ACC112 (cell line): ENCODE results near the gene CREB3L4.
"Not testable (repeated sequence)": the region's sequence is repeated elsewhere in the genome, so short reads cannot be mapped to it uniquely, and the experiment has no call there.

Experiments used
- H2AFZ ChIP-seq: fragments of 200-600 bp; sonication (generic); one replicate; pipeline ENCODE4 v1.6.0; 2017; ENCODE audit warnings: antibody characterized with exemption, low read length; ENCODE audit not compliant: unreplicated experiment
- H3K27ac ChIP-seq: fragments of 200-600 bp; sonication (generic); 2 replicates; pipeline ENCODE4 v1.5.1; 2014; ENCODE audit warnings: low read depth, mild to moderate bottlenecking, antibody characterized with exemption, low read length, moderate library complexity
- H3K27me3 ChIP-seq: fragments of 200-600 bp; sonication (generic); 2 replicates; pipeline ENCODE4 v1.6.1; 2014; ENCODE audit warnings: mild to moderate bottlenecking, antibody characterized with exemption, low read length, moderate library complexity, mixed read lengths; ENCODE audit not compliant: insufficient read depth
- H3K36me3 ChIP-seq: fragments of 200-600 bp; sonication (generic); 2 replicates; pipeline ENCODE4 v1.6.1; 2016; ENCODE audit warnings: mild to moderate bottlenecking, antibody characterized with exemption, low read length, moderate library complexity, mixed read lengths; ENCODE audit not compliant: insufficient read depth
- H3K4me1 ChIP-seq: fragments of 200-600 bp; sonication (generic); one replicate; pipeline ENCODE4 v1.6.1; 2016; ENCODE audit warnings: low read length, mixed read lengths; ENCODE audit not compliant: insufficient read depth, unreplicated experiment, control insufficient read depth
- H3K4me3 ChIP-seq: fragments of 200-600 bp; sonication (generic); 2 replicates; pipeline ENCODE4 v1.5.1; 2014; ENCODE audit warnings: mild to moderate bottlenecking, low read depth, low read length
- H3K79me2 ChIP-seq: fragments of 200-600 bp; sonication (generic); one replicate; pipeline ENCODE4 v1.6.0; 2016; ENCODE audit warnings: low read length; ENCODE audit not compliant: control insufficient read depth, unreplicated experiment, insufficient read depth

Gene CREB3L4

GRCh38 chr1:153987621-153988020, 19.9 kb downstream of the CREB3L4 start:
- Histone ChIP-seq H3K4me1 (peaks cover 21% of the 10 kb centered on the region), H3K27me3 (no peaks in the 10 kb centered on the region), H3K27ac (peak overlapping the region; percentile 85; the same call in 1 of the 2 replicates), H3K36me3 (peaks cover 25% of the 10 kb centered on the region), H3K79me2 (peaks cover 51% of the 10 kb centered on the region), H2AFZ (no peak overlapping the region), H3K4me3 (no peak overlapping the region)

- Histone ChIP-seq H3K79me2 (peaks cover 26% of the 10 kb centered on the region), H3K4me1 (peaks cover 20% of the 10 kb centered on the region), H3K4me3 (peak within 1 kb of the TSS; percentile 98), H2AFZ (peak within 1 kb of the TSS; percentile 58), H3K36me3 (peaks cover 27% of the 10 kb centered on the region), H3K27me3 (no peaks in the 10 kb centered on the region), H3K27ac (peak within 1 kb of the TSS; percentile 79)
These were observed 22.9 kb downstream of the CREB3L4 start, which contains the start of gene RPS27 for GRCh38 chr1:153990468-153991150. RPS27 (plus strand) TSS chr1:153990762; CDS start chr1:153990797, 35 bp downstream.

GRCh38 chr1:153991151-153991630, 23.5 kb downstream of the CREB3L4 start:
- Histone ChIP-seq H3K27me3 (no peaks in the 10 kb centered on the region), H2AFZ (peak overlapping the region; percentile 2), H3K36me3 (peaks cover 29% of the 10 kb centered on the region), H3K27ac (peak overlapping the region; percentile 79), H3K4me3 (peak overlapping the region; percentile 98), H3K79me2 (peaks cover 22% of the 10 kb centered on the region), H3K4me1 (peaks cover 20% of the 10 kb centered on the region)

GRCh38 chr1:153991806-153992205, 24.1 kb downstream of the CREB3L4 start:
- H3K79me2 ChIP-seq, result peaks cover 22% of the 10 kb centered on the region
- peaks cover 29% of the 10 kb centered on the region for H3K36me3 ChIP-seq
- H3K4me3 ChIP-seq, result peak overlapping the region; percentile 98
- no peaks in the 10 kb centered on the region for H3K27me3 ChIP-seq
- peak overlapping the region; percentile 79 for H3K27ac ChIP-seq
- peaks cover 17% of the 10 kb centered on the region for H3K4me1 ChIP-seq
- no peak overlapping the region for H2AFZ ChIP-seq

GRCh38 chr1:153995202-153995601, 27.5 kb downstream of the CREB3L4 start:
- Histone ChIP-seq H3K4me1 (peaks cover 14% of the 10 kb centered on the region), H2AFZ (no peak overlapping the region), H3K27me3 (no peaks in the 10 kb centered on the region), H3K79me2 (peaks cover 22% of the 10 kb centered on the region), H3K36me3 (peaks cover 29% of the 10 kb centered on the region), H3K4me3 (no peak overlapping the region), H3K27ac (no peak overlapping the region)

- no peak overlapping the region for H3K27ac ChIP-seq
- no peak overlapping the region for H2AFZ ChIP-seq
- H3K27me3 ChIP-seq, result no peaks in the 10 kb centered on the region
- H3K4me1 ChIP-seq, result peaks cover 12% of the 10 kb centered on the region
- H3K36me3 ChIP-seq, result peaks cover 29% of the 10 kb centered on the region
- H3K4me3 ChIP-seq, result no peak overlapping the region
- peaks cover 21% of the 10 kb centered on the region for H3K79me2 ChIP-seq
These were observed 27.9 kb downstream of the CREB3L4 start for GRCh38 chr1:153995640-153996039.

- peaks cover 20% of the 10 kb centered on the region for H3K36me3 ChIP-seq
- H3K27ac ChIP-seq, H3K79me2 ChIP-seq, H3K27me3 ChIP-seq, H3K4me1 ChIP-seq, H2AFZ ChIP-seq, H3K4me3 ChIP-seq: not testable (repeated sequence)
These were observed 29.2 kb downstream of the CREB3L4 start for GRCh38 chr1:153996882-153997281.

GRCh38 chr1:154000420-154000819, 32.7 kb downstream of the CREB3L4 start:
- Histone ChIP-seq H3K4me1 (no peaks in the 10 kb centered on the region), H3K36me3 (0 out of 2 replicates have a peak, but pooled peaks cover 4% of the 10 kb centered on the region), H3K4me3 (no peak overlapping the region), H3K27ac (no peak overlapping the region), H3K27me3 (no peaks in the 10 kb centered on the region), H3K79me2 (no peaks in the 10 kb centered on the region), H2AFZ (no peak overlapping the region)

- no peaks in the 10 kb centered on the region for H3K27me3 ChIP-seq
- H2AFZ ChIP-seq, result no peak overlapping the region
- H3K79me2 ChIP-seq, result no peaks in the 10 kb centered on the region
- no peak overlapping the region for H3K4me3 ChIP-seq
- H3K27ac ChIP-seq, result peak overlapping the region; percentile 60
- H3K36me3 ChIP-seq, result no peaks in the 10 kb centered on the region
- H3K4me1 ChIP-seq, result no peaks in the 10 kb centered on the region
These were observed 38.4 kb downstream of the CREB3L4 start for GRCh38 chr1:154006136-154006535.

- Histone ChIP-seq H3K27me3 (no peaks in the 10 kb centered on the region), H3K36me3 (no peaks in the 10 kb centered on the region), H3K27ac (no peak overlapping the region), H3K4me3 (no peak overlapping the region), H3K4me1 (peaks cover 6% of the 10 kb centered on the region), H3K79me2 (no peaks in the 10 kb centered on the region), H2AFZ (no peak overlapping the region)
These were observed 44.4 kb downstream of the CREB3L4 start for GRCh38 chr1:154012129-154012528.

GRCh38 chr1:154012543-154012942, 44.8 kb downstream of the CREB3L4 start:
- not testable (repeated sequence) for H3K27me3 ChIP-seq, H3K4me3 ChIP-seq, H3K36me3 ChIP-seq, H3K27ac ChIP-seq, H3K79me2 ChIP-seq, H2AFZ ChIP-seq, H3K4me1 ChIP-seq
